ENCODE measurements around the gene PRDX6.
"Not testable (repeated sequence)": the region's sequence is repeated elsewhere in the genome, so short reads cannot be mapped to it uniquely, and the experiment has no call there.

Gene PRDX6

GRCh38 chr1:173502104-173502503 is 25.0 kb downstream of the PRDX6 start:
- DNase-seq: no peak

- DNase-seq: peak; percentile 47
Measured at GRCh38 chr1:173503391-173503790, 26.3 kb downstream of the PRDX6 start.

- DNase-seq: no peak
Measured at GRCh38 chr1:173504268-173504667, 27.1 kb downstream of the PRDX6 start.

- no peak for DNase-seq
Measured at GRCh38 chr1:173505391-173505790, 28.3 kb downstream of the PRDX6 start.

GRCh38 chr1:173506437-173506836 is 29.3 kb downstream of the PRDX6 start:
- no peak for DNase-seq

GRCh38 chr1:173507205-173507846 is 30.2 kb downstream of the PRDX6 start:
- DNase-seq: no peak

- no peak for DNase-seq
Measured at GRCh38 chr1:173507847-173508209, 30.7 kb downstream of the PRDX6 start.

GRCh38 chr1:173508541-173508940 is 31.4 kb downstream of the PRDX6 start:
- DNase-seq: no peak

GRCh38 chr1:173509797-173510196 is 32.7 kb downstream of the PRDX6 start:
- no peak for DNase-seq

GRCh38 chr1:173514503-173514902 is 37.4 kb downstream of the PRDX6 start:
- DNase-seq: not testable (repeated sequence)

- no peak for DNase-seq
Measured at GRCh38 chr1:173520799-173521198, 43.7 kb downstream of the PRDX6 start.

GRCh38 chr1:173523329-173523728 is 46.2 kb downstream of the PRDX6 start:
- no peak for DNase-seq

GRCh38 chr1:173525926-173526325 is 48.8 kb downstream of the PRDX6 start:
- no peak for DNase-seq

GRCh38 chr1:173527151-173527826 is 50.2 kb downstream of the PRDX6 start:
- no peak for DNase-seq

- DNase-seq: no peak
Measured at GRCh38 chr1:173529106-173529505, 52.0 kb downstream of the PRDX6 start.

GRCh38 chr1:173530795-173531693 is 53.9 kb downstream of the PRDX6 start:
- no peak for DNase-seq

GRCh38 chr1:173532237-173532636 is 55.1 kb downstream of the PRDX6 start:
- DNase-seq: no peak

GRCh38 chr1:173536223-173536622 is 59.1 kb downstream of the PRDX6 start:
- no peak for DNase-seq

Measured in NCI-H1694 (cell line).